ENCODE measurements around the gene LIN52. TPM values are rescaled to one million over a fixed set of nuclear protein-coding genes. Genes with fewer than 3 reads are reported as not detected.

LIN52 gene
- total RNA-seq, 2 donors from 2014 or later: 5.0 to 6.3 TPM

GRCh38 chr14:74161526-74162158, 76.9 kb downstream of the LIN52 start:
- DNase-seq: no peak
- no peak for ATAC-seq
- intact Hi-C loops (cut with DNase I, micrococcal nuclease): no loop called here

DNA sequence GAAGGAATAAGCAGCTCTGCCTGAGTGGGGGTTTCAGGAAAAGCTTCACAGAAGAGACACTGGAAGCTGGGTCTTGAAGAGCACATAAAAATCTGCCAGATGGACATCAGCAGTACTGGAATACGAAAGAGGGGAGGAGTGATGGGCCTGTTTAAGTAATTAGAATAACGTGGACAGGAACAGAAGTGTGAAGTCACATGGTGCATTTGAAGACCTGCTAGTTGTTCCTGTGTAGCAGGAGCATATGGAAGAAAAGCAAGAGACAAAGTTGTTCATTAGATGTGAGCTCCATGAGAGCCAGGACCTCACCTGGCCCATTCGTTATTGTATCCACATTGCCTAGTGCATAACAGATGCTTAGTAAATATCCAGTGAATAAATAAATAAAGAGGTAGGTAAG, 85.2 kb downstream of the LIN52 start:
- ATAC-seq (no peak), DNase-seq (no peak)
- intact Hi-C loops (cut with DNase I, micrococcal nuclease): no loop called here

GRCh38 chr14:74176400-74176793, 91.6 kb downstream of the LIN52 start:
- DNase-seq (no peak), ATAC-seq (no peak)
- intact Hi-C loops (cut with DNase I, micrococcal nuclease): no loop called here

GRCh38 chr14:74179856-74180255, 95.1 kb downstream of the LIN52 start:
- intact Hi-C loops (cut with DNase I, micrococcal nuclease): no loop called here
- DNase-seq (no peak), ATAC-seq (no peak)

DNA sequence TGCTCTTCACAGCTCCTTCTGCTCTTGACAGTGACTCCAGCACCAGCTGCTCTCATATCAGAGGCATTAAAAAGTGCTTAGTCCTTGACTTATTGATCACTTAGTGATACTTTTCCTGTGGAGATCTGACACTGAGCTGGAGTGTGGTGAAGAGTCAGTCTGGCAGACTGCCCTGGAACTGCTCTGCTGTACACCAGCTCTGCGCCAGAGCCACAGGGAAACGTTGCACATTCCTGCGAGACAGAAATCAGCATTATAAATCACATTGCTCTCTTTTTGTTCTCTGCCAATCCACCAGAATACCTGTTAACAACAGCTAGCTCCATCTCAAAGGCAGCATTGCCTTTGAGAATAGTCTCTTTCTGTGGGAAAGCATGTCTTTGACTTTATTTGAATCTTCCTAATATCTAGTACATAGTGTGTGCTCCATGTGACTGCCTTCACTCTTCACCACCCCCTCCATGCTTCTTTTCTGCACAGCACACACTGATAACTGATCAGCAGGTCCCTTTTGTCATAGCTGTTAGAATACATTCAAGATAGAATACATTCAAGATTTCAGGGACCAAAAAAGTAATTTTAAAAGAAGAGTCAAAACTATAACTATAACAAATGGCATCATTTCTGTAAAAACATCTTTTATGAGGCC, 106.3 kb downstream of the LIN52 start:
- intact Hi-C loops (cut with DNase I, micrococcal nuclease): no loop called here
- ATAC-seq (no peak), DNase-seq (no peak)

DNA sequence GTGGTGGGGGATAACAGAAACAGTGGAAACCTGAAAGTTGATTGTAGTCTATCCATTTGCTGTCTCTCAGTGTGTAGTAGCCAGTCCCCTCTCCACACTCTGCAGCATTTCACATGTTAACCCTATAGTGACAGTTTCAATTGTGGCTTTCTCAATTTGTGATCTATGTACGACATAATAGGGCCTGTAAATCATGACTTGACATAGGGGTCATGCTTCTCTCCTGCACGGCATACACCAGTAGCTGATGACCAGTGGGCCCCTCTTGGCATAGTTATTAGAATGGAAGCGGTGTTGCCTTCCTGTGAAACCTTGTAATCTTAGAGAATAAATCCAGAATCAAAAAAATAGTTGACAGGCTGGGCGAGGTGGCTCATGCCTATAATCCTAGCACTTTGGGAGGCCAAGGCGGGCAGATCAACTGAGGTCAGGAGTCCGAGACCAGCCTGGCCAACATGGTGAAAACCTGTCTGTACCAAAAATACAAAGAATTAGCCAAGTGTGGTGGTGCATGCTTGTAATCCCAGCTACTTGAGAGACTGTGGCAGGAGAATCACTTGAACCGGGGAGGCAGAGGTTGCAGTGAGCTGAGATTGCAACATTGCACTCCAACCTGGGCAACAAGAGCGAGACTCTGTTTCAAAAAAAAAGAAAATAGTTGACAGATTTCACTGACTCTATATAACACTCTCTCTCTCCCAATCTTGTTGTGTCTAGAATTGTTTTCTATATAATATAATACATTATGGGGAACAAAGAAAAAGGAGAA, 109.9 kb downstream of the LIN52 start:
- intact Hi-C loops (cut with DNase I, micrococcal nuclease): no loop called here

DNA sequence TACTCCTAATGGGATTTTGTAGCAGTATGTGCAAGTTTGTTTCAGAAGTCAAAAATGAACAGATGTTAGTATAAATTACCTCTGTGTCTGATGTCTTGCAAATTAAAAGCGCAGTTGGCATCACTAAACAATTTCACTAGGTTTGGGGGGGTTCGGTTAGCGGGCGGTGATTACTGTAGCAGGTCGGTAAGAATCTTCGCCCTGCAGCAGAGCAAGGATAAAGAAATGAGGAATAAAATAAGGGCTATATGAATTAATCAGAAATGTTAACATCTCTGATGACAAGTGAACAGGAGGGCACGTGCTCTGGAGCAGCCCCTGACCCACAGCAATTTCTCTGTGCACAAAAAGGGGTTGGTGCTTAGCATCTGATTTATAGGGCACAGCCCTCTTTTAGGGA, 110.9 kb downstream of the LIN52 start:
- DNase-seq (no peak), ATAC-seq (no peak)
- intact Hi-C loops (cut with DNase I, micrococcal nuclease): no loop called here

More for the DNA sequence above, 109.9 kb downstream of the LIN52 start:
- DNase-seq (no peak), ATAC-seq (no peak)

- intact Hi-C loops (cut with DNase I, micrococcal nuclease): no loop called here
- ATAC-seq (no peak), DNase-seq (no peak)
These were observed 113.9 kb downstream of the LIN52 start for GRCh38 chr14:74198441-74199234.

GRCh38 chr14:74202113-74202512, 117.4 kb downstream of the LIN52 start:
- intact Hi-C loops (cut with DNase I, micrococcal nuclease): no loop called here
- ATAC-seq (no peak), DNase-seq (no peak)

GRCh38 chr14:74203639-74204038, 118.9 kb downstream of the LIN52 start:
- no peak for ATAC-seq
- DNase-seq: no peak
- intact Hi-C loops (cut with DNase I, micrococcal nuclease): no loop called here

DNA sequence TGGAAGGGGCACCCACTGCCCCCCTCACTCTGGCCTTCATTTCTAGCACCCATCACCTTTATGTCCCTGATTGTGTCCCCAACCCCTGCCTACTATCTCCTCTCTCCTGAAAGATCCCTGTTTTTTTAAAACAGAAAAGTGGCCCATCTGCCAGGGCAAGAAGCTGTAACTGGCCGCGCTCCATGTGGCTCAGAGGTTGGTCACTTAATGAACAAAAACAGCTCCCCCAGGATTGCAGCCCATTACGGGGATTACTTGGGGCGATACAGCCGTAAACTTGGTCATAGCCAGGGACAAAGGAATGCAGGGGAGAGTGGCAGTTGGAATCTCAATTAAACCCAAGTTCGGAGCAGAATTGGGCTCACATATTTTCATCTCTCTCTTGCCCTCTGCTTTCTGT, 119.7 kb downstream of the LIN52 start:
- ATAC-seq: no peak
- intact Hi-C loops (cut with DNase I, micrococcal nuclease): no loop called here
- no peak for DNase-seq

- intact Hi-C loops (cut with DNase I, micrococcal nuclease): no loop called here
- ATAC-seq: no peak
- no peak for DNase-seq
These were observed 121.1 kb downstream of the LIN52 start for GRCh38 chr14:74205882-74206281.

DNA sequence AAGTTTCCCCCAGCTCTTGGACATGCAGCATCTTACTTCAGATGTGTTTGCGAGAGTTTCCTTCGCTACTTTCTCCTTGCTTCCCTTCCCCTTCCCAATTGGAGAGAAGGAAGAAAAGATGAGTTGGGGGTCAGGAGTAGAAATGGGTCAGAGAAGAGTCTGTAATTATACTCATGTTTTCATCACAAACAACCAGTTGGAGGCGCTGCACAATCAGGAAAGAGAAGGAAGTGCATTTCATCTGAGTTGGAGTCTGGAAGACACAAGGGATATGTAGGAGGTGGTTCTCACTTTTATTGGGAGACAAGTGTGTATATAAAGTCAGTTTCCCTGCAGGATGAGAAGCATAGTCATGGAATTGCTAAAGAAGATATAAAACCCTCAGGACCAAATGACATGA, 123.2 kb downstream of the LIN52 start:
- intact Hi-C loops (cut with DNase I, micrococcal nuclease): no loop called here
- DNase-seq (no peak), ATAC-seq (no peak)

GRCh38 chr14:74208642-74209041, 123.9 kb downstream of the LIN52 start:
- ATAC-seq (no peak), DNase-seq (no peak)
- intact Hi-C loops (cut with DNase I, micrococcal nuclease): no loop called here

GRCh38 chr14:74211945-74212580, 127.3 kb downstream of the LIN52 start:
- DNase-seq (no peak), ATAC-seq (no peak)
- intact Hi-C loops (cut with DNase I, micrococcal nuclease): no loop called here

GRCh38 chr14:74213907-74214803, 129.4 kb downstream of the LIN52 start:
- DNase-seq (no peak), ATAC-seq (no peak)
- intact Hi-C loops (cut with DNase I, micrococcal nuclease): no loop called here

DNA sequence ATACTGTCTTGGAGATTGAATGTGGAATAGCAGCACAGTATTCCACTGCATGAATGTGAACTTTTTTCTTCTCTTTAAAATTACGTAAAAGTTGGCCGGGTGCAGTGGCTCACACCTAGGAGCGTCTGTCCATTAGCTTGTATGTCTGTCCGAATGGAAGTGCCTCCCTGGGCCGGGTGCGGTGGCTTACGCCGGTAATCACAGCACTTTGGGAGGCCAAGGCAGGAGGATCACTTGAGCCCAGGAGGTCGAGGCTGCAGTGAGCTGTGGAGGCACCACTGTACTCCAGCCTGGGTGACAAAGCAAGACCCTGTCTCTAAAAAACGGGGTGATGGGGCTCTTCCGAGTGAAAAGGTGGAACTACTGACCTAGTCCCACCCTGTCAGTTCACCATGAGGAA, 131.9 kb downstream of the LIN52 start:
- intact Hi-C loops (cut with DNase I, micrococcal nuclease): no loop called here
- DNase-seq: no peak
- no peak for ATAC-seq
